ENCODE data around the gene SMG5. TPM values are rescaled to one million over a fixed set of nuclear protein-coding genes. Genes with fewer than 3 reads are reported as not detected.

Gene SMG5
- total and polyA plus RNA-seq, 8 donors, result 15.9 to 42.8 (median 26.4) TPM

- H3K36me3 ChIP-seq, result peaks cover 0 to 14% (median 0%) of the 10 kb centered on the region in 3 donors
- 53 to 69% methylated on average over 10 of the region's 10 CpGs for WGBS, 2 donors
- ATAC-seq, result no peak
- no peak overlapping the region for H3K27ac ChIP-seq
- intact Hi-C loops (cut with DNase I), result no loop called here
- DNase-seq, result no peak
- no peak for FAIRE-seq
- TF ChIP-seq, protein P1, sequence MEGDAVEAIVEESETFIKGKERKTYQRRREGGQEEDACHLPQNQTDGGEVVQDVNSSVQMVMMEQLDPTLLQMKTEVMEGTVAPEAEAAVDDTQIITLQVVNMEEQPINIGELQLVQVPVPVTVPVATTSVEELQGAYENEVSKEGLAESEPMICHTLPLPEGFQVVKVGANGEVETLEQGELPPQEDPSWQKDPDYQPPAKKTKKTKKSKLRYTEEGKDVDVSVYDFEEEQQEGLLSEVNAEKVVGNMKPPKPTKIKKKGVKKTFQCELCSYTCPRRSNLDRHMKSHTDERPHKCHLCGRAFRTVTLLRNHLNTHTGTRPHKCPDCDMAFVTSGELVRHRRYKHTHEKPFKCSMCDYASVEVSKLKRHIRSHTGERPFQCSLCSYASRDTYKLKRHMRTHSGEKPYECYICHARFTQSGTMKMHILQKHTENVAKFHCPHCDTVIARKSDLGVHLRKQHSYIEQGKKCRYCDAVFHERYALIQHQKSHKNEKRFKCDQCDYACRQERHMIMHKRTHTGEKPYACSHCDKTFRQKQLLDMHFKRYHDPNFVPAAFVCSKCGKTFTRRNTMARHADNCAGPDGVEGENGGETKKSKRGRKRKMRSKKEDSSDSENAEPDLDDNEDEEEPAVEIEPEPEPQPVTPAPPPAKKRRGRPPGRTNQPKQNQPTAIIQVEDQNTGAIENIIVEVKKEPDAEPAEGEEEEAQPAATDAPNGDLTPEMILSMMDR (IDR thresholded peaks at IDR 0.05), result no peak
- no peaks in the 10 kb centered on the region for H3K27me3 ChIP-seq
- H3K4me1 ChIP-seq, result peaks cover 3 to 6% (median 6%) of the 10 kb centered on the region in 3 donors
- peak overlapping the region in 2 of 4 donors; percentile 36 to 45 for H3K4me3 ChIP-seq
- no peaks in the 10 kb centered on the region for H3K9me3 ChIP-seq
Measured at GRCh38 chr1:156246241-156246780, 36.3 kb downstream of the SMG5 start.

- Histone ChIP-seq H3K27me3 (no peaks in the 10 kb centered on the region), H3K9me3 (no peaks in the 10 kb centered on the region), H3K4me1 (peaks cover 3 to 6% (median 6%) of the 10 kb centered on the region in 3 donors), H3K4me3 (peak overlapping the region; percentile 19 to 45 (median 28)), H3K27ac (no peak overlapping the region), H3K36me3 (peaks cover 0 to 7% (median 0%) of the 10 kb centered on the region in 3 donors)
- TF ChIP-seq, protein P1 (IDR thresholded peaks at IDR 0.05), result no peak
- intact Hi-C loops (cut with DNase I), result no loop called here
- DNase-seq (peak in 3 of 6 donors; percentile 37 to 72 (median 54)), FAIRE-seq (no peak), ATAC-seq (peak; percentile 38 to 59 (median 52))
- 3% methylated on average over 63 to 69 of the region's 69 CpGs for WGBS, 2 donors
Measured at GRCh38 chr1:156245451-156246232, 37.0 kb downstream of the SMG5 start.

DNA sequence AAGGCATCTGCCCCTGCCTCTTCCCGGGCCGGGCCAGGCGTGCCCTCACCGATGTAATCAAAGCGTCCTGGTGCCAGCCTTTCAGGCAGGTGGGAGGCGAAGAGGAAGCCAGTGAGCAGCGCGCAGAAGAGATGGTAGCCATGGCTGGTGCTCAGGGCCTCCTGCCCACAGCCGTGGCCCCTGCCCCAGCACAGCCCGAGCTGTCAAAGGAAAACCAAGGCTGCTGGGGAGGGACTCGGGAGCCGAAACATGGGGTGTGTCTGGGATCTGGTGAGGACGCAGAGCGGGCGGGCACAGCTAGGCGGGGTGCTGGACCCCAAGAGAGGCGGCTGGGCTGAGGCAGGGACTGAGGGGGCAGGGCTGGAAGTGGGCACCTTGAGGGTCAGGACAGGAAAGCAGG is 37.9 kb downstream of the SMG5 start:
- Histone ChIP-seq H3K4me1 (peaks cover 3 to 6% (median 6%) of the 10 kb centered on the region in 3 donors), H3K27me3 (no peaks in the 10 kb centered on the region), H3K27ac (no peak overlapping the region), H3K36me3 (peaks cover 0 to 8% (median 0%) of the 10 kb centered on the region in 3 donors), H3K9me3 (no peaks in the 10 kb centered on the region), H3K4me3 (no peak overlapping the region)
- TF ChIP-seq, protein P1 (IDR thresholded peaks at IDR 0.05), result no peak
- intact Hi-C loops (cut with DNase I), result no loop called here
- no peak for FAIRE-seq
- DNase-seq, result no peak
- 82 to 83% methylated on average over 17 of the region's 17 CpGs for WGBS, 2 donors
- no peak for ATAC-seq

DNA sequence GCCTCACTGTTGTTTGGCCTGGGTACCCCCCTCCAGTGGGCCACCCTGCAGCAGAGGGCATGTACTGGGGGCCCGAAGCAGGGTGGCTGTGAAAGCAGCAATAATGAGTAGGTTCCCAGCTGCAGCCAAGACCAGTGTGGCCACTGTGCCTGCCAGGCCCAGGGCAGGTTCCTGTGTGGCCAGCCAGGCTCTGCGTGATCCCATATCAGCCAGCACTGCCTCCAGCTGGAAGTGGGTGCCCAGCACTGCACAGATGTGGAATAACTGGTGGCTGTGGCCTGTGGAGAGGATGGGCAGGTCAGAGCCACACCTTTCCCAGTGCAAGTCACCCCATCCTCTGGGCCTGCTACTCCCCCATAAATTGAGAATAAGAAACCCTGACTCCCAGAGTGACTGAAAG is 38.5 kb downstream of the SMG5 start:
- FAIRE-seq (no peak), ATAC-seq (no peak), DNase-seq (no peak)
- WGBS, 2 donors, result 55 to 63% methylated on average over 2 of the region's 2 CpGs
- H3K4me1 ChIP-seq, result peaks cover 3 to 6% (median 6%) of the 10 kb centered on the region in 3 donors
- TF ChIP-seq, protein P1 (IDR thresholded peaks at IDR 0.05), result no peak
- no peak overlapping the region for H3K27ac ChIP-seq
- H3K36me3 ChIP-seq, result peaks cover 0 to 13% (median 0%) of the 10 kb centered on the region in 3 donors
- H3K27me3 ChIP-seq, result no peaks in the 10 kb centered on the region
- H3K9me3 ChIP-seq, result no peaks in the 10 kb centered on the region
- H3K4me3 ChIP-seq, result no peak overlapping the region
- intact Hi-C loops (cut with DNase I), result no loop called here

DNA sequence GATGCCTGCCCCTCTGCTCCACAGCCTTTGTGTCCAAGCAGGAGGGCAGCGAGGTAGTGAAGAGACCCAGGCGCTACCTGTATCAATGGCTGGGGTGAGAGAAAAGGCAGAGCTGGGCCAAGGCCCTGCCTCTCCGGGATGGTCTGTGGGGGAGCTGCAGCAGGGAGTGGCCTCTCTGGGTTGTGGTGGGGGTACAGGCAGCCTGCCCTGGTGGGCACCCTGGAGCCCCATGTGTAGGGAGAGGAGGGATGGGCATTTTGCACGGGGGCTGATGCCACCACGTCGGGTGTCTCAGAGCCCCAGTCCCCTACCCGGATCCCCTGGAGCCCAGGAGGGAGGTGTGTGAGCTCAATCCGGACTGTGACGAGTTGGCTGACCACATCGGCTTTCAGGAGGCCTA is 39.9 kb downstream of the SMG5 start:
- H3K27me3 ChIP-seq, result no peaks in the 10 kb centered on the region
- DNase-seq, result no peak
- WGBS, 2 donors, result 66 to 71% methylated on average over 10 of the region's 10 CpGs
- intact Hi-C loops (cut with DNase I), result no loop called here
- H3K9me3 ChIP-seq, result no peaks in the 10 kb centered on the region
- no peak for ATAC-seq
- peaks cover 3 to 6% (median 6%) of the 10 kb centered on the region in 3 donors for H3K4me1 ChIP-seq
- H3K36me3 ChIP-seq, result peaks cover 0 to 17% (median 6%) of the 10 kb centered on the region in 3 donors
- TF ChIP-seq, protein P1 (IDR thresholded peaks at IDR 0.05), result no peak
- H3K4me3 ChIP-seq, result no peak overlapping the region
- no peak for FAIRE-seq
- no peak overlapping the region for H3K27ac ChIP-seq
